ENCODE measurements around the gene PPIE. TPM values are rescaled to one million over a fixed set of nuclear protein-coding genes. Genes with fewer than 3 reads are reported as not detected.

The PPIE gene
- total RNA-seq, 1 experiment from 2014 or later = 36.3 TPM

- no peak overlapping the region for H3K27ac ChIP-seq (ENCODE audit: insufficient read length, low read depth, low read length)
- no peaks in the 10 kb centered on the region for H3K23me2 ChIP-seq (ENCODE audit: insufficient read length, low read depth, low read length, poor library complexity, severe bottlenecking)
- no peaks in the 10 kb centered on the region for H3K9me3 ChIP-seq (ENCODE audit: control insufficient read depth, low read depth, low read length)
- H3K27me3 Mint-ChIP-seq (ENCODE audit: low read depth) = peaks cover 45% of the 10 kb centered on the region
- no peak for TF ChIP-seq CTCF (conservative IDR thresholded peaks at IDR 0.05)
- H3K4me2 ChIP-seq (ENCODE audit: insufficient read depth, insufficient read length, low read length) = no peak overlapping the region
- peaks cover 0 to 4% of the 10 kb centered on the region in 2 experiments; a peak in 2 of 4 replicates for H3K4me1 Mint-ChIP-seq
- no peak overlapping the region for H2BK5ac ChIP-seq (ENCODE audit: insufficient read length, low read length)
- H4K5ac ChIP-seq (ENCODE audit: insufficient read length, low read depth, low read length) = no peak overlapping the region
- no peaks in the 10 kb centered on the region for H3K4me1 ChIP-seq (ENCODE audit: insufficient read depth, low read length)
- H2BK20ac ChIP-seq (ENCODE audit: low read depth, low read length, poor library complexity, severe bottlenecking) = no peak overlapping the region
- H4K91ac ChIP-seq (ENCODE audit: insufficient read length, low read depth, low read length) = no peak overlapping the region
- H2AK5ac ChIP-seq (ENCODE audit: insufficient read length, low read length) = no peak overlapping the region
- no peak overlapping the region for H2BK15ac ChIP-seq (ENCODE audit: low read depth, low read length)
- H3K36me3 Mint-ChIP-seq (ENCODE audit: insufficient read depth in 1 of 3, low read depth in 3 of 3) = no peaks in the 10 kb centered on the region
- H3K18ac ChIP-seq (ENCODE audit: insufficient read length, low read depth, low read length) = no peak overlapping the region
- H4K8ac ChIP-seq (replicated peaks; ENCODE audit: insufficient read length, low read depth, low read length) = no peak overlapping the region
- H2AFZ ChIP-seq (ENCODE audit: low read length) = no peak overlapping the region
- H3K23ac ChIP-seq (ENCODE audit: insufficient read length, low read depth, low read length) = no peak overlapping the region
- no peaks in the 10 kb centered on the region for H4K20me1 ChIP-seq (ENCODE audit: control insufficient read depth, insufficient read depth, insufficient read length)
- no peak overlapping the region for H3T11ph ChIP-seq (ENCODE audit: low read length)
- no peak overlapping the region for H3K9ac ChIP-seq (ENCODE audit: extremely low read depth, insufficient read length, low read length)
- H3K9me3 Mint-ChIP-seq = no peaks in the 10 kb centered on the region
- H2BK12ac ChIP-seq (ENCODE audit: insufficient read length, low read depth, low read length) = no peak overlapping the region
- H3K27me3 ChIP-seq (ENCODE audit: insufficient read depth, low read length) = no peaks in the 10 kb centered on the region; the same call in 1 of the 2 replicates
- no peak overlapping the region for H3K56ac ChIP-seq (ENCODE audit: insufficient read length, low read depth, low read length)
- no peaks in the 10 kb centered on the region for H3K79me2 ChIP-seq (ENCODE audit: insufficient read depth, low read length)
- H3K27ac Mint-ChIP-seq = no peak overlapping the region
- H2BK120ac ChIP-seq (ENCODE audit: low read depth, low read length, poor library complexity, severe bottlenecking) = no peak overlapping the region
- no peaks in the 10 kb centered on the region for H3K79me1 ChIP-seq (ENCODE audit: insufficient read depth, low read depth, low read length, poor library complexity, severe bottlenecking)
- no peak overlapping the region for H3K4me3 Mint-ChIP-seq
- no peak overlapping the region for H3K4ac ChIP-seq (ENCODE audit: low read depth, low read length)
- no peak overlapping the region for H3K14ac ChIP-seq (ENCODE audit: insufficient read depth, low read length)
- WGBS (ENCODE audit: extremely low coverage, insufficient read length, low lambda C conversion rate) = no CpG with 5 or more reads among the region's 4 CpGs
- DNase-seq = no peak
These were observed 38.2 kb downstream of the PPIE start for GRCh38 chr1:39776886-39777285.
